ENCODE measurements around the gene HES6.

DNA sequence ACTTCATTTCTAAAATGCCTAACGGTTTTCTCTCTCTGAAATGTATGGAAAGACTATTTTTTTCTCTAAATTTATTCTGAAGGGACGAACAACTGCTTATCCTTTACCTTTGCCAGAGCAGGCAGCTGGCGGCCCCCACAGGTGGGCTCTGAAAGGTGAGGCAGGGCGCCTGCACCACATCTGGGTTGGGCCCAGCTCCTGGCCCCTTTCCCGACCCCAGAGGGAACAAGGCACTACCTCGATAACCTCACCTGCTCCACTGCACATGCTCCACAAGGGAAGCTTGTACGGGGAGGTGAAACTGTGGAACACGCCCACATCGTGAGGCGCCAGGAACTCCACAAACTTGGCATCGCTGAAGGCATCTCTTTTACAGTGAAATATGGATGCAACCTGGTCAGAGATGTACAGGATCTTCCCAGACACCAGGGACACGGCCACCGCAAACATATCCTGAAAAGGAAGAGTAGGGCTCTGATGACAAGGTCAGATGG lies 31.3 kb upstream of the HES6 start:
- TF ChIP-seq, protein P1, sequence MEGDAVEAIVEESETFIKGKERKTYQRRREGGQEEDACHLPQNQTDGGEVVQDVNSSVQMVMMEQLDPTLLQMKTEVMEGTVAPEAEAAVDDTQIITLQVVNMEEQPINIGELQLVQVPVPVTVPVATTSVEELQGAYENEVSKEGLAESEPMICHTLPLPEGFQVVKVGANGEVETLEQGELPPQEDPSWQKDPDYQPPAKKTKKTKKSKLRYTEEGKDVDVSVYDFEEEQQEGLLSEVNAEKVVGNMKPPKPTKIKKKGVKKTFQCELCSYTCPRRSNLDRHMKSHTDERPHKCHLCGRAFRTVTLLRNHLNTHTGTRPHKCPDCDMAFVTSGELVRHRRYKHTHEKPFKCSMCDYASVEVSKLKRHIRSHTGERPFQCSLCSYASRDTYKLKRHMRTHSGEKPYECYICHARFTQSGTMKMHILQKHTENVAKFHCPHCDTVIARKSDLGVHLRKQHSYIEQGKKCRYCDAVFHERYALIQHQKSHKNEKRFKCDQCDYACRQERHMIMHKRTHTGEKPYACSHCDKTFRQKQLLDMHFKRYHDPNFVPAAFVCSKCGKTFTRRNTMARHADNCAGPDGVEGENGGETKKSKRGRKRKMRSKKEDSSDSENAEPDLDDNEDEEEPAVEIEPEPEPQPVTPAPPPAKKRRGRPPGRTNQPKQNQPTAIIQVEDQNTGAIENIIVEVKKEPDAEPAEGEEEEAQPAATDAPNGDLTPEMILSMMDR (conservative IDR thresholded peaks at IDR 0.05; ENCODE audit: low read length): no peak
- TF ChIP-seq EZH2phosphoT487 (IDR thresholded peaks at IDR 0.05; ENCODE audit: borderline replicate concordance): no peak

Measured in Loucy (cell line).